C4-2B (cell line): ENCODE data around the gene DCLK2.

Source experiments
- H3K27ac ChIP-seq: fragments of 450-650 bp; 2 replicates; pipeline ENCODE4 v1.5.1; 2017
- ZFX ChIP-seq: fragments of 450-650 bp; IDR thresholded peaks from 2 replicates; pipeline ENCODE4 v1.6.1; 2017
- TF ChIP-seq, protein P1 (sequence below): fragments of 450-650 bp; conservative IDR thresholded peaks from 2 replicates; pipeline ENCODE4 v1.5.1; 2017; ENCODE audit warnings: mild to moderate bottlenecking

Gene DCLK2

GRCh38 chr4:150149381-150149780 is 71.1 kb downstream of the DCLK2 start:
- TF ChIP-seq, protein P1, sequence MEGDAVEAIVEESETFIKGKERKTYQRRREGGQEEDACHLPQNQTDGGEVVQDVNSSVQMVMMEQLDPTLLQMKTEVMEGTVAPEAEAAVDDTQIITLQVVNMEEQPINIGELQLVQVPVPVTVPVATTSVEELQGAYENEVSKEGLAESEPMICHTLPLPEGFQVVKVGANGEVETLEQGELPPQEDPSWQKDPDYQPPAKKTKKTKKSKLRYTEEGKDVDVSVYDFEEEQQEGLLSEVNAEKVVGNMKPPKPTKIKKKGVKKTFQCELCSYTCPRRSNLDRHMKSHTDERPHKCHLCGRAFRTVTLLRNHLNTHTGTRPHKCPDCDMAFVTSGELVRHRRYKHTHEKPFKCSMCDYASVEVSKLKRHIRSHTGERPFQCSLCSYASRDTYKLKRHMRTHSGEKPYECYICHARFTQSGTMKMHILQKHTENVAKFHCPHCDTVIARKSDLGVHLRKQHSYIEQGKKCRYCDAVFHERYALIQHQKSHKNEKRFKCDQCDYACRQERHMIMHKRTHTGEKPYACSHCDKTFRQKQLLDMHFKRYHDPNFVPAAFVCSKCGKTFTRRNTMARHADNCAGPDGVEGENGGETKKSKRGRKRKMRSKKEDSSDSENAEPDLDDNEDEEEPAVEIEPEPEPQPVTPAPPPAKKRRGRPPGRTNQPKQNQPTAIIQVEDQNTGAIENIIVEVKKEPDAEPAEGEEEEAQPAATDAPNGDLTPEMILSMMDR, result no peak
- no peak for TF ChIP-seq ZFX
- H3K27ac ChIP-seq, result no peak overlapping the region

DNA sequence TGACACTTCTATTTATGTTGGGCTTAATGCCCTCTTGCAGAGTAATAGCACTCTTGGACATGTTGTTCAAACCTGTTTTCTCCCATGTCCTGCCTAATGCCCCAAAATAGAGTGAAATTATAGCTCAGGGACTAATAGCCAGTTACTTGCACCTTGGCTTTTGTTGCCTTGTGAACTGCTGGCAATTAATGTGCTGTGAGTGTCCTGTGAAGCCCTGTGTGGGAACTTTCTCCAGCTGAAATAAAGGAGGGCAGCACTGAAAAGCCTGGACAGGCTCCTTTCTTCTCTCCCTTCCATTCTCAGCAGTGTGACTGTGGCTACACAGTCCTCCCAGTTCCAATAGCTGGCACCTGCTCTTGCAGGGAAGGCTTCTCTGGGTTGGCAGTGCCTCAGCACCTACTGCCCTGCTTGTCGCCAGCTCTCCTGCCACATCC is 72.4 kb downstream of the DCLK2 start:
- no peak for TF ChIP-seq ZFX
- TF ChIP-seq, protein P1, result no peak
- no peak overlapping the region for H3K27ac ChIP-seq

GRCh38 chr4:150152766-150153165 is 74.5 kb downstream of the DCLK2 start:
- TF ChIP-seq, protein P1, result no peak
- no peak for TF ChIP-seq ZFX
- no peak overlapping the region for H3K27ac ChIP-seq

DNA sequence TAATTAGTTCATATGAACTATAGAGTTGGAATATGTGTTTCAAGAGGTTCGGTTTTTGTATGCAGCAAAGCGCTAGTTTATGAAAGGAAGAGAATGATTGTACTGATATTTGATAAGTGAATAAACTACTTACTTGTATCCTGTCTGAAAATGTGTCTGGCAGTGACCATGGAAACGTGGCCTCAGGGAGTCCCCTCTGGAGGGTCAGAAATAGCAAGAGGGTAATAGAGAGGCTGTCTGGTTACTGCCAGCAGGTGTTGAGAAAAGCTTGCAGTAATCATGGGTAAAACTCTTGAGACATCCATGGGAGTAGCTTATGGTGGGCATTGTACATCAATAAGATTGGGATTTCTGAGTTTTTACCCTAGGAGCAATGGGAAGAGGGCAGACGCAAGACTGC is 77.1 kb downstream of the DCLK2 start:
- no peak overlapping the region for H3K27ac ChIP-seq
- TF ChIP-seq, protein P1, result no peak
- TF ChIP-seq ZFX, result no peak

DNA sequence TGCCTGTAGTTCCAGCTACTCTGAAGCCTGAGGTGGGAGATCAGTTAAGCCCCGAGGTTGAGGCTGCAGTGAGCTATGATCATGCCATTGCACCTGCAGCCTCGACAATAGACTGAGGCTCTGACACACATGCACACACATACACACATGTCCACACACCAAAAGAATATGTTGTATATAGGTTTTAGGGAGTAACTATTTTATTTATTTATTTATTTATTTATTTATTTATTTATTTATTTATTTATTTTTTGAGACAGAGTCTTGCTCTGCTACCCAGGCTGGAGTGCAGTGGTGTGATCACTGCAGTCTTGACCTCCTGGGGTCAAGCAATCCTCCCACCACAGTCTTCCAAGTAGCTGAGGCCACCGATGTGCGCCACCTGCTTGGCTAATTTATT is 78.3 kb downstream of the DCLK2 start:
- no peak overlapping the region for H3K27ac ChIP-seq
- TF ChIP-seq ZFX, result no peak
- TF ChIP-seq, protein P1, result no peak

- TF ChIP-seq, protein P1, result no peak
- TF ChIP-seq ZFX, result no peak
- no peak overlapping the region for H3K27ac ChIP-seq
These were observed 79.8 kb downstream of the DCLK2 start for GRCh38 chr4:150158041-150158440.

DNA sequence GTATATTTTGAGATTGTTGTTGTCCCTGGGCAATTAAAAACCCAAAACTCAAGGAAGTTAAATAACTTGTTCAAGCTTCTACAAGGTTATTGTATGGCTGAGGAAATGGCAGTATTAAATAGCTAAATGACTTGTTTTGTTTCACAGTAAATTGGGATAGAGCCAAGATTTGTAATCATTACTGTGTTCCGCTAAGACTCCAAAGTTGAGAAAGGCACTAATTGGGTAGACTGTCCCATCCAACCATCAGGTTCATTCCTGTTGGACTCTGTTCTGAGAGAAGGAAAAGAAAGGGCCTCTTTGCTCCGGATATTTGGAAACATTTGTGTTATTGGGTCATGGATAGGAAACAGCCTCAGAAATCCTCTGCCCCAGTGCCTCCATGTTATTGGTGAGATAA is 82.2 kb downstream of the DCLK2 start:
- H3K27ac ChIP-seq, result no peak overlapping the region
- no peak for TF ChIP-seq ZFX
- TF ChIP-seq, protein P1, result no peak
